Transverse colon (tissue), 4 donors: ENCODE measurements around the gene PPP1R37. TPM values are rescaled to one million over a fixed set of nuclear protein-coding genes. Genes with fewer than 3 reads are reported as not detected.
A peak's percentile ranks its signal among the peaks of the same experiment; 100 is the strongest.

Experiments
- DNase-seq: peaks from one replicate; pipeline ENCODE4 v3.0.0-alpha.2; 2019
- H3K27ac ChIP-seq, 4 donors: fragments of 200-600 bp; sonication (generic); 2 replicates each; pipeline ENCODE4 v1.5.1; 2016 to 2018; ENCODE audit warnings: inconsistent platforms in 4 of 4
- H3K27me3 ChIP-seq: fragments of 200-600 bp; sonication (generic); 2 replicates; pipeline ENCODE4 v1.5.1; 2017; ENCODE audit warnings: inconsistent platforms
- H3K36me3 ChIP-seq, 4 donors: fragments of 200-600 bp; sonication (generic); 2 replicates each; pipeline ENCODE4 v1.5.1; 2017 to 2019; ENCODE audit warnings: inconsistent platforms in 4 of 4
- H3K4me1 ChIP-seq, 4 donors: fragments of 200-600 bp; sonication (generic); 2 replicates each; pipeline ENCODE4 v1.5.1; 2017 to 2020; ENCODE audit warnings: inconsistent platforms in 4 of 4
- H3K4me3 ChIP-seq, 4 donors: fragments of 200-600 bp; sonication (generic); 1 replicate in 1 of 4; 2 replicates in 3 of 4; pipeline versions ENCODE4 v1.5.1 to v1.6.1; 2017 to 2019; ENCODE audit warnings: inconsistent platforms in 4 of 4
- H3K9me3 ChIP-seq, 2 donors: fragments of 200-600 bp; sonication (generic); 2 replicates each; pipeline ENCODE4 v1.5.1; 2017 to 2019; ENCODE audit warnings: inconsistent platforms in 2 of 2
- CTCF ChIP-seq, 5 experiments: fragments of 200-600 bp in 3 of 5; fragments of 450-650 bp in 2 of 5; sonication (generic) in 3 of 5; IDR thresholded peaks; 1 replicate in 2 of 5; 2 replicates in 3 of 5; pipeline ENCODE4 v1.5.1; 2016 to 2017; ENCODE audit warnings: antibody characterized with exemption in 5 of 5, inconsistent platforms in 3 of 5, mild to moderate bottlenecking in 2 of 5, moderate library complexity in 1 of 5
- EP300 ChIP-seq: sonication (generic); formaldehyde crosslinking; IDR thresholded peaks from one replicate; pipeline ENCODE4 v1.6.1; 2017; ENCODE audit warnings: antibody characterized with exemption, low read depth
- POLR2A ChIP-seq: fragments of 450-650 bp; IDR thresholded peaks from one replicate; pipeline ENCODE4 v1.6.1; 2016; ENCODE audit warnings: antibody characterized with exemption, mild to moderate bottlenecking, moderate library complexity
- POLR2AphosphoS5 ChIP-seq, 3 donors: sonication (generic); formaldehyde crosslinking; IDR thresholded peaks; one replicate each; pipeline ENCODE4 v1.6.1; 2016; ENCODE audit warnings: antibody characterized with exemption in 3 of 3
- WGBS, 2 donors: methylation state at CpG; one replicate each; pipeline ENCODE4 v1.1.5; 2018; ENCODE audit warnings: low coverage in 1 of 2; 5-methylcytosine and 5-hydroxymethylcytosine counted together
- in situ Hi-C, 4 donors: fragments of 200-750 bp; cut with MboI; loops; one replicate each; pipeline versions ENCODE4 v1.15.0 to v1.15.1; 2017; ENCODE audit warnings: low sequenced_read_pairs in 3 of 4, low pct_ligation_motif_present in 1 of 4, low pct_unique_long_range_greater_than_20kb in 1 of 4
- intact Hi-C: fragments of 100-400 bp; cut with DNase I; formaldehyde crosslinking; loops from one replicate; pipeline ENCODE4 v1.15.1; 2023; ENCODE audit warnings: low total_unique reads
- total RNA-seq, 4 donors: library from RNA; depleted of rRNA; stranded (reverse); fragments of >200 nt; gene quantifications; one replicate each; pipeline ENCODE4 v1.1.0, GENCODE V29; 2016

PPP1R37 gene
- total RNA-seq, 4 donors from 2014 or later: 31.1 to 92.5 (median 45.2) TPM

GRCh38 chr19:45096700-45097099 is 3.7 kb downstream of the PPP1R37 start:
- in situ Hi-C loops (no loop called here), intact Hi-C loops (no loop called here)
- Histone ChIP-seq H3K4me3 (no peak overlapping the region), H3K27me3 (no peaks in the 10 kb centered on the region), H3K36me3 (no peaks in the 10 kb centered on the region), H3K4me1 (peaks cover 22 to 75% (median 37%) of the 10 kb centered on the region in 4 donors), H3K9me3 (no peaks in the 10 kb centered on the region), H3K27ac (no peak overlapping the region)
- no peak for DNase-seq
- WGBS, 2 donors: 62 to 90% methylated on average over 3 to 7 of the region's 7 CpGs
- TF ChIP-seq POLR2AphosphoS5 (IDR thresholded peaks at IDR 0.05) (no peak), EP300 (no peak), CTCF (IDR thresholded peaks at IDR 0.05) (no peak)

- Histone ChIP-seq H3K27ac (no peak overlapping the region), H3K4me1 (peaks cover 21 to 76% (median 34%) of the 10 kb centered on the region in 4 donors), H3K27me3 (no peaks in the 10 kb centered on the region), H3K9me3 (no peaks in the 10 kb centered on the region), H3K36me3 (no peaks in the 10 kb centered on the region), H3K4me3 (no peak overlapping the region)
- in situ Hi-C loops (no loop called here), intact Hi-C loops (no loop called here)
- no peak for DNase-seq
- TF ChIP-seq CTCF (IDR thresholded peaks at IDR 0.05): no peak
- no peak for TF ChIP-seq EP300
- TF ChIP-seq POLR2AphosphoS5 (IDR thresholded peaks at IDR 0.05): no peak
- TF ChIP-seq POLR2A: no peak
- 90% methylated on average over 7 of the region's 7 CpGs; no CpG with 5 or more reads in 1 of the 2 donors for WGBS, 2 donors
These were observed 4.4 kb downstream of the PPP1R37 start for GRCh38 chr19:45097450-45097775.

GRCh38 chr19:45097776-45098520 is 5.0 kb downstream of the PPP1R37 start:
- Histone ChIP-seq H3K27me3 (no peaks in the 10 kb centered on the region), H3K27ac (peak overlapping the region in 3 of 4 donors; percentile 8 to 50 (median 44)), H3K4me1 (peaks cover 22 to 80% (median 35%) of the 10 kb centered on the region in 4 donors), H3K4me3 (no peak overlapping the region), H3K9me3 (no peaks in the 10 kb centered on the region), H3K36me3 (no peaks in the 10 kb centered on the region)
- TF ChIP-seq POLR2A (no peak), POLR2AphosphoS5 (IDR thresholded peaks at IDR 0.05) (no peak), CTCF (IDR thresholded peaks at IDR 0.05) (no peak), EP300 (no peak)
- intact Hi-C loops (no loop called here), in situ Hi-C loops (no loop called here)
- DNase-seq: no peak
- 74 to 100% methylated on average over 1 to 16 of the region's 16 CpGs for WGBS, 2 donors

GRCh38 chr19:45098521-45099466 is 5.8 kb downstream of the PPP1R37 start:
- H3K4me1 ChIP-seq: peaks cover 26 to 85% (median 41%) of the 10 kb centered on the region in 4 donors
- no peak for DNase-seq
- WGBS, 2 donors: 74% methylated on average over 15 of the region's 15 CpGs; no CpG with 5 or more reads in 1 of the 2 donors

More at GRCh38 chr19:45098521-45099466, 5.8 kb downstream of the PPP1R37 start:
- intact Hi-C loops (no loop called here), in situ Hi-C loops (no loop called here)
- TF ChIP-seq CTCF (IDR thresholded peaks at IDR 0.05): no peak
- TF ChIP-seq EP300: no peak
- no peak for TF ChIP-seq POLR2AphosphoS5 (IDR thresholded peaks at IDR 0.05)
- no peak for TF ChIP-seq POLR2A
- Histone ChIP-seq H3K27me3 (no peaks in the 10 kb centered on the region), H3K27ac (no peak overlapping the region), H3K9me3 (no peaks in the 10 kb centered on the region), H3K36me3 (no peaks in the 10 kb centered on the region), H3K4me3 (no peak overlapping the region)
